ENCODE measurements around the gene C16orf95.
"Not testable (repeated sequence)": the region's sequence is repeated elsewhere in the genome, so short reads cannot be mapped to it uniquely, and the experiment has no call there.

The C16orf95 gene

GRCh38 chr16:87316923-87317749 is at the start of gene C16orf95:
C16orf95 (minus strand) TSS chr16:87317392; CDS start chr16:87317242, 150 bp downstream.
- no peak for FAIRE-seq

GRCh38 chr16:87366930-87367329 is 49.7 kb upstream of the C16orf95 start:
- FAIRE-seq: no peak

GRCh38 chr16:87366288-87366687 is 49.1 kb upstream of the C16orf95 start:
- no peak for FAIRE-seq

GRCh38 chr16:87365021-87365713 is 48.0 kb upstream of the C16orf95 start:
- no peak for FAIRE-seq

- FAIRE-seq: no peak
Observed at GRCh38 chr16:87363771-87364455, 46.7 kb upstream of the C16orf95 start.

GRCh38 chr16:87362828-87363559 is 45.8 kb upstream of the C16orf95 start:
- FAIRE-seq: not testable (repeated sequence)

GRCh38 chr16:87361916-87362619 is 44.9 kb upstream of the C16orf95 start:
- FAIRE-seq: no peak

GRCh38 chr16:87360862-87361610 is 43.8 kb upstream of the C16orf95 start:
- FAIRE-seq: no peak

GRCh38 chr16:87359121-87359520 is 41.9 kb upstream of the C16orf95 start:
- FAIRE-seq: no peak

- FAIRE-seq: no peak
Observed at GRCh38 chr16:87358696-87359095, 41.5 kb upstream of the C16orf95 start.

- FAIRE-seq: no peak
Observed at GRCh38 chr16:87358250-87358649, 41.1 kb upstream of the C16orf95 start.

GRCh38 chr16:87356491-87356853 is 39.3 kb upstream of the C16orf95 start:
- no peak for FAIRE-seq

GRCh38 chr16:87353613-87354012 is 36.4 kb upstream of the C16orf95 start:
- FAIRE-seq: no peak

- FAIRE-seq: no peak
Observed at GRCh38 chr16:87352818-87353217, 35.6 kb upstream of the C16orf95 start.

- FAIRE-seq: no peak
Observed at GRCh38 chr16:87351320-87351698, 34.1 kb upstream of the C16orf95 start.

- no peak for FAIRE-seq
Observed at GRCh38 chr16:87350681-87351319, 33.6 kb upstream of the C16orf95 start.

- FAIRE-seq: no peak
Observed at GRCh38 chr16:87350031-87350430, 32.8 kb upstream of the C16orf95 start.

GRCh38 chr16:87348616-87349157 is 31.5 kb upstream of the C16orf95 start:
- FAIRE-seq: no peak

- no peak for FAIRE-seq
Observed at GRCh38 chr16:87347932-87348615, 30.9 kb upstream of the C16orf95 start.

GRCh38 chr16:87346517-87347060 is 29.4 kb upstream of the C16orf95 start:
- FAIRE-seq: no peak

Measured in endometrium (tissue), 2 donors.